HepG2 (cell line): Measurements from ENCODE around the gene SIRT7. TPM values are rescaled to one million over a fixed set of nuclear protein-coding genes. Genes with fewer than 3 reads are reported as not detected.
A peak's percentile ranks its signal among the peaks of the same experiment; 100 is the strongest.

Experiments
- ATF7-NPFF ChIP-seq: sonication (generic); formaldehyde crosslinking; IDR thresholded peaks from 2 replicates; pipeline ENCODE4 v1.8.1; 2023; ENCODE audit warnings: mild to moderate bottlenecking, low read depth, missing genetic modification reagents, moderate library complexity
- CBX5 ChIP-seq: sonication (generic); formaldehyde crosslinking; IDR thresholded peaks from 2 replicates; pipeline ENCODE4 v1.4.0; 2020; ENCODE audit warnings: missing genetic modification reagents, borderline replicate concordance
- HOXA5 ChIP-seq: sonication (generic); formaldehyde crosslinking; IDR thresholded peaks from 2 replicates; pipeline ENCODE4 v1.4.0; 2020; ENCODE audit warnings: missing genetic modification reagents
- JUNB ChIP-seq: sonication (generic); formaldehyde crosslinking; IDR thresholded peaks from 2 replicates; pipeline ENCODE4 v1.8.0; 2022; ENCODE audit warnings: missing genetic modification reagents, mild to moderate bottlenecking, borderline replicate concordance
- MEIS1 ChIP-seq: sonication (generic); formaldehyde crosslinking; IDR thresholded peaks from 2 replicates; pipeline ENCODE4 v1.9.0; 2021; ENCODE audit warnings: mild to moderate bottlenecking, missing genetic modification reagents, moderate library complexity, borderline replicate concordance
- NKX3-1 ChIP-seq: sonication (generic); formaldehyde crosslinking; IDR thresholded peaks from 2 replicates; pipeline ENCODE4 v1.5.0; 2020; ENCODE audit warnings: missing genetic modification reagents
- REPIN1 ChIP-seq: sonication (generic); formaldehyde crosslinking; IDR thresholded peaks from 2 replicates; pipeline ENCODE4 v1.8.0; 2022; ENCODE audit warnings: missing genetic modification reagents, low read depth, mild to moderate bottlenecking, borderline replicate concordance
- TEAD3 ChIP-seq: optimal IDR thresholded peaks from 2 replicates; pipeline ENCODE3; 2016; ENCODE audit warnings: borderline replicate concordance
- YEATS2 ChIP-seq: sonication (generic); formaldehyde crosslinking; IDR thresholded peaks from 2 replicates; pipeline ENCODE4 v1.4.0; 2020; ENCODE audit warnings: missing genetic modification reagents, borderline replicate concordance
- ZC3H4 ChIP-seq: sonication (generic); formaldehyde crosslinking; IDR thresholded peaks from 2 replicates; pipeline ENCODE4 v1.4.0; 2020; ENCODE audit warnings: missing genetic modification reagents, borderline replicate concordance
- ZNF235 ChIP-seq: sonication (generic); formaldehyde crosslinking; IDR thresholded peaks from 2 replicates; pipeline ENCODE4 v1.8.1; 2023; ENCODE audit warnings: mild to moderate bottlenecking, missing genetic modification reagents, borderline replicate concordance
- ZNF446 ChIP-seq: sonication (generic); formaldehyde crosslinking; IDR thresholded peaks from 2 replicates; pipeline ENCODE4 v1.5.0; 2020; ENCODE audit warnings: mild to moderate bottlenecking, missing genetic modification reagents
- ZNF562 ChIP-seq: sonication (generic); formaldehyde crosslinking; IDR thresholded peaks from 2 replicates; pipeline ENCODE4 v1.8.0; 2022; ENCODE audit warnings: missing genetic modification reagents, borderline replicate concordance
- ZNF878 ChIP-seq: sonication (generic); formaldehyde crosslinking; IDR thresholded peaks from 2 replicates; pipeline ENCODE4 v1.8.1; 2023; ENCODE audit warnings: mild to moderate bottlenecking, missing genetic modification reagents, moderate library complexity
- polyA plus RNA-seq, 8 experiments: library from polyadenylated mRNA; depleted of rRNA in 3 of 8; stranded (reverse) in 7 of 8; unstranded in 1 of 8; fragments of >200 nt; fragmentation: Illumina TruSeq in 4 of 8; extraction: Trizol in 4 of 8; gene quantifications; 2 replicates each; pipeline versions ENCODE4 v1.2.1 to v1.2.3, GENCODE V29; 2011 to 2016; ENCODE audit warnings: low read depth in 4 of 8, missing spikeins in 1 of 8, mixed read lengths in 1 of 8; ENCODE audit not compliant: insufficient read depth in 1 of 8
- total RNA-seq, 5 experiments: library from RNA; depleted of rRNA; stranded (reverse); fragments of >200 nt; fragmentation: Illumina TruSeq; extraction: Trizol; gene quantifications; 2 replicates each; pipeline ENCODE4 v1.2.3, GENCODE V29; 2016; ENCODE audit warnings: low read depth in 1 of 5
- TF ChIP-seq, protein P1 (sequence below): IDR thresholded peaks from 2 replicates; pipeline ENCODE4 v1.6.1; 2012; ENCODE audit warnings: low read length, improper control_type of control experiment
- TF ChIP-seq, protein P2 (sequence below): sonication (generic); formaldehyde crosslinking; IDR thresholded peaks from 2 replicates; pipeline ENCODE4 v1.5.1; 2020; ENCODE audit warnings: mild to moderate bottlenecking, missing genetic modification reagents, moderate library complexity
- TF ChIP-seq, protein P3 (sequence below): sonication (generic); formaldehyde crosslinking; IDR thresholded peaks from 2 replicates; pipeline ENCODE4 v1.4.0; 2020; ENCODE audit warnings: missing genetic modification reagents, borderline replicate concordance
- TF ChIP-seq, protein P4 (sequence below): sonication (generic); formaldehyde crosslinking; IDR thresholded peaks from 2 replicates; pipeline ENCODE4 v1.9.0; 2021; ENCODE audit warnings: missing genetic modification reagents, mild to moderate bottlenecking, borderline replicate concordance

The SIRT7 gene
- total and polyA plus RNA-seq, 2 of the 13 experiments (the other 11 are each of a cell fraction or from before 2014, with no cell fraction given) = 8.3 to 24.8 TPM

GRCh38 chr17:81910840-81911276 lies 7.1 kb downstream of the SIRT7 start (continued):
- TF ChIP-seq, protein P1, sequence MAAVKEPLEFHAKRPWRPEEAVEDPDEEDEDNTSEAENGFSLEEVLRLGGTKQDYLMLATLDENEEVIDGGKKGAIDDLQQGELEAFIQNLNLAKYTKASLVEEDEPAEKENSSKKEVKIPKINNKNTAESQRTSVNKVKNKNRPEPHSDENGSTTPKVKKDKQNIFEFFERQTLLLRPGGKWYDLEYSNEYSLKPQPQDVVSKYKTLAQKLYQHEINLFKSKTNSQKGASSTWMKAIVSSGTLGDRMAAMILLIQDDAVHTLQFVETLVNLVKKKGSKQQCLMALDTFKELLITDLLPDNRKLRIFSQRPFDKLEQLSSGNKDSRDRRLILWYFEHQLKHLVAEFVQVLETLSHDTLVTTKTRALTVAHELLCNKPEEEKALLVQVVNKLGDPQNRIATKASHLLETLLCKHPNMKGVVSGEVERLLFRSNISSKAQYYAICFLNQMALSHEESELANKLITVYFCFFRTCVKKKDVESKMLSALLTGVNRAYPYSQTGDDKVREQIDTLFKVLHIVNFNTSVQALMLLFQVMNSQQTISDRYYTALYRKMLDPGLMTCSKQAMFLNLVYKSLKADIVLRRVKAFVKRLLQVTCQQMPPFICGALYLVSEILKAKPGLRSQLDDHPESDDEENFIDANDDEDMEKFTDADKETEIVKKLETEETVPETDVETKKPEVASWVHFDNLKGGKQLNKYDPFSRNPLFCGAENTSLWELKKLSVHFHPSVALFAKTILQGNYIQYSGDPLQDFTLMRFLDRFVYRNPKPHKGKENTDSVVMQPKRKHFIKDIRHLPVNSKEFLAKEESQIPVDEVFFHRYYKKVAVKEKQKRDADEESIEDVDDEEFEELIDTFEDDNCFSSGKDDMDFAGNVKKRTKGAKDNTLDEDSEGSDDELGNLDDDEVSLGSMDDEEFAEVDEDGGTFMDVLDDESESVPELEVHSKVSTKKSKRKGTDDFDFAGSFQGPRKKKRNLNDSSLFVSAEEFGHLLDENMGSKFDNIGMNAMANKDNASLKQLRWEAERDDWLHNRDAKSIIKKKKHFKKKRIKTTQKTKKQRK = no peak
- TF ChIP-seq ZC3H4 (CRISPR knock-in tag) (no peak), REPIN1 (CRISPR knock-in tag) (no peak), ZNF446 (peak; percentile 48; the same call in 1 of the 2 replicates), CBX5 (CRISPR knock-in tag) (no peak), NKX3-1 (CRISPR knock-in tag) (0 out of 2 replicates have a peak, but pooled peaks have one; percentile 8), ZNF878 (CRISPR knock-in tag) (no peak), JUNB (no peak), ZNF562 (no peak), MEIS1 (no peak), HOXA5 (CRISPR knock-in tag) (no peak; the same call in 1 of the 2 replicates), TEAD3 (CRISPR knock-in tag) (no peak), ATF7-NPFF (CRISPR knock-in tag) (peak; percentile 28; the same call in 1 of the 2 replicates), YEATS2 (CRISPR knock-in tag) (no peak), ZNF235 (CRISPR knock-in tag) (peak; percentile 60; the same call in 1 of the 2 replicates)
- TF ChIP-seq, protein P2, sequence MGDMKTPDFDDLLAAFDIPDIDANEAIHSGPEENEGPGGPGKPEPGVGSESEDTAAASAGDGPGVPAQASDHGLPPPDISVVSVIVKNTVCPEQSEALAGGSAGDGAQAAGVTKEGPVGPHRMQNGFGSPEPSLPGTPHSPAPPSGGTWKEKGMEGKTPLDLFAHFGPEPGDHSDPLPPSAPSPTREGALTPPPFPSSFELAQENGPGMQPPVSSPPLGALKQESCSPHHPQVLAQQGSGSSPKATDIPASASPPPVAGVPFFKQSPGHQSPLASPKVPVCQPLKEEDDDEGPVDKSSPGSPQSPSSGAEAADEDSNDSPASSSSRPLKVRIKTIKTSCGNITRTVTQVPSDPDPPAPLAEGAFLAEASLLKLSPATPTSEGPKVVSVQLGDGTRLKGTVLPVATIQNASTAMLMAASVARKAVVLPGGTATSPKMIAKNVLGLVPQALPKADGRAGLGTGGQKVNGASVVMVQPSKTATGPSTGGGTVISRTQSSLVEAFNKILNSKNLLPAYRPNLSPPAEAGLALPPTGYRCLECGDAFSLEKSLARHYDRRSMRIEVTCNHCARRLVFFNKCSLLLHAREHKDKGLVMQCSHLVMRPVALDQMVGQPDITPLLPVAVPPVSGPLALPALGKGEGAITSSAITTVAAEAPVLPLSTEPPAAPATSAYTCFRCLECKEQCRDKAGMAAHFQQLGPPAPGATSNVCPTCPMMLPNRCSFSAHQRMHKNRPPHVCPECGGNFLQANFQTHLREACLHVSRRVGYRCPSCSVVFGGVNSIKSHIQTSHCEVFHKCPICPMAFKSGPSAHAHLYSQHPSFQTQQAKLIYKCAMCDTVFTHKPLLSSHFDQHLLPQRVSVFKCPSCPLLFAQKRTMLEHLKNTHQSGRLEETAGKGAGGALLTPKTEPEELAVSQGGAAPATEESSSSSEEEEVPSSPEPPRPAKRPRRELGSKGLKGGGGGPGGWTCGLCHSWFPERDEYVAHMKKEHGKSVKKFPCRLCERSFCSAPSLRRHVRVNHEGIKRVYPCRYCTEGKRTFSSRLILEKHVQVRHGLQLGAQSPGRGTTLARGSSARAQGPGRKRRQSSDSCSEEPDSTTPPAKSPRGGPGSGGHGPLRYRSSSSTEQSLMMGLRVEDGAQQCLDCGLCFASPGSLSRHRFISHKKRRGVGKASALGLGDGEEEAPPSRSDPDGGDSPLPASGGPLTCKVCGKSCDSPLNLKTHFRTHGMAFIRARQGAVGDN (CRISPR knock-in tag) = peak; percentile 27; the same call in 1 of the 2 replicates
- TF ChIP-seq, protein P3, sequence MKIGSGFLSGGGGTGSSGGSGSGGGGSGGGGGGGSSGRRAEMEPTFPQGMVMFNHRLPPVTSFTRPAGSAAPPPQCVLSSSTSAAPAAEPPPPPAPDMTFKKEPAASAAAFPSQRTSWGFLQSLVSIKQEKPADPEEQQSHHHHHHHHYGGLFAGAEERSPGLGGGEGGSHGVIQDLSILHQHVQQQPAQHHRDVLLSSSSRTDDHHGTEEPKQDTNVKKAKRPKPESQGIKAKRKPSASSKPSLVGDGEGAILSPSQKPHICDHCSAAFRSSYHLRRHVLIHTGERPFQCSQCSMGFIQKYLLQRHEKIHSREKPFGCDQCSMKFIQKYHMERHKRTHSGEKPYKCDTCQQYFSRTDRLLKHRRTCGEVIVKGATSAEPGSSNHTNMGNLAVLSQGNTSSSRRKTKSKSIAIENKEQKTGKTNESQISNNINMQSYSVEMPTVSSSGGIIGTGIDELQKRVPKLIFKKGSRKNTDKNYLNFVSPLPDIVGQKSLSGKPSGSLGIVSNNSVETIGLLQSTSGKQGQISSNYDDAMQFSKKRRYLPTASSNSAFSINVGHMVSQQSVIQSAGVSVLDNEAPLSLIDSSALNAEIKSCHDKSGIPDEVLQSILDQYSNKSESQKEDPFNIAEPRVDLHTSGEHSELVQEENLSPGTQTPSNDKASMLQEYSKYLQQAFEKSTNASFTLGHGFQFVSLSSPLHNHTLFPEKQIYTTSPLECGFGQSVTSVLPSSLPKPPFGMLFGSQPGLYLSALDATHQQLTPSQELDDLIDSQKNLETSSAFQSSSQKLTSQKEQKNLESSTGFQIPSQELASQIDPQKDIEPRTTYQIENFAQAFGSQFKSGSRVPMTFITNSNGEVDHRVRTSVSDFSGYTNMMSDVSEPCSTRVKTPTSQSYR (CRISPR knock-in tag) = no peak
- TF ChIP-seq, protein P4, sequence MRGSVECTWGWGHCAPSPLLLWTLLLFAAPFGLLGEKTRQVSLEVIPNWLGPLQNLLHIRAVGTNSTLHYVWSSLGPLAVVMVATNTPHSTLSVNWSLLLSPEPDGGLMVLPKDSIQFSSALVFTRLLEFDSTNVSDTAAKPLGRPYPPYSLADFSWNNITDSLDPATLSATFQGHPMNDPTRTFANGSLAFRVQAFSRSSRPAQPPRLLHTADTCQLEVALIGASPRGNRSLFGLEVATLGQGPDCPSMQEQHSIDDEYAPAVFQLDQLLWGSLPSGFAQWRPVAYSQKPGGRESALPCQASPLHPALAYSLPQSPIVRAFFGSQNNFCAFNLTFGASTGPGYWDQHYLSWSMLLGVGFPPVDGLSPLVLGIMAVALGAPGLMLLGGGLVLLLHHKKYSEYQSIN (CRISPR knock-in tag) = no peak
